Esophagus muscularis mucosa (tissue), 3 donors: Measurements from ENCODE around the gene HK1.

Experiments
- POLR2AphosphoS5 ChIP-seq, 2 donors: sonication (generic); formaldehyde crosslinking; IDR thresholded peaks; one replicate each; pipeline ENCODE4 v1.6.1; 2017; ENCODE audit warnings: antibody characterized with exemption in 2 of 2
- TF ChIP-seq, protein P1 (sequence below), 3 experiments: fragments of 200-600 bp in 2 of 3; fragments of 450-650 bp in 1 of 3; sonication (generic) in 2 of 3; IDR thresholded peaks; one replicate each; pipeline ENCODE4 v1.5.1; 2017 to 2019; ENCODE audit warnings: antibody characterized with exemption in 3 of 3, mild to moderate bottlenecking in 2 of 3, moderate library complexity in 1 of 3

DNA sequence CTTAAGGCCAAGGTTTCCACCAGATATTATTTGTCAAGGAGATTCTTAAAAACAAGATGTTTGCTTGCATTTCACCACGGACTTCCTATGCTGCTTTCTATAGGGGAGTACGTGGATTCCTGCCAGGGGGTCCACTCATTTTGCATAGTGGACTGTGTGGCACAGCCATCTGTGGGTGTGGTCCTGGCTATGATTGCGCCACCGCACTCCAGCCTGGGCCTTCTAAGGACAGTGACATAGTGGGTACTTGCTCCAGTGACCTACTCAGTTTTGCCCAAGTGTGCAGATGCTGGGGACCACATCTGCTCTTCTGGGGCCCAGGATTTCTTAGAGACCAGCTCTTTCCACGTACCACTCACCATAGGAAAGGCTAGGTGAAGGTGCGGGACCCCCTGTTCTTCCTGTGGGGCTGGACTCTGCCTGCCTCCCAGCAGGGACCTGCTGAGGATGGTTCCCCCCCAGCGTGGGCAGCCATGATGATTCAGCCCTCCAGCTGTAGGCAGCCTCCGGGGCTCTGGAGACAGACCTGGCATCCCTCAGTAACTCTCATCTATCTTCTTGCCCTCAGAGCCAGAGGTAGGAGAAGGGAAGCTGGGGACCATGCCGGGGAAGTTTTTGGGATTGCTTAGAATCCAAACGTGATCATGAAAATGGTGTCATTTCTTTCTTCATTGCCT is 42.9 kb downstream of the HK1 start:
- no peak for TF ChIP-seq POLR2AphosphoS5 (IDR thresholded peaks at IDR 0.05)
- TF ChIP-seq, protein P1, sequence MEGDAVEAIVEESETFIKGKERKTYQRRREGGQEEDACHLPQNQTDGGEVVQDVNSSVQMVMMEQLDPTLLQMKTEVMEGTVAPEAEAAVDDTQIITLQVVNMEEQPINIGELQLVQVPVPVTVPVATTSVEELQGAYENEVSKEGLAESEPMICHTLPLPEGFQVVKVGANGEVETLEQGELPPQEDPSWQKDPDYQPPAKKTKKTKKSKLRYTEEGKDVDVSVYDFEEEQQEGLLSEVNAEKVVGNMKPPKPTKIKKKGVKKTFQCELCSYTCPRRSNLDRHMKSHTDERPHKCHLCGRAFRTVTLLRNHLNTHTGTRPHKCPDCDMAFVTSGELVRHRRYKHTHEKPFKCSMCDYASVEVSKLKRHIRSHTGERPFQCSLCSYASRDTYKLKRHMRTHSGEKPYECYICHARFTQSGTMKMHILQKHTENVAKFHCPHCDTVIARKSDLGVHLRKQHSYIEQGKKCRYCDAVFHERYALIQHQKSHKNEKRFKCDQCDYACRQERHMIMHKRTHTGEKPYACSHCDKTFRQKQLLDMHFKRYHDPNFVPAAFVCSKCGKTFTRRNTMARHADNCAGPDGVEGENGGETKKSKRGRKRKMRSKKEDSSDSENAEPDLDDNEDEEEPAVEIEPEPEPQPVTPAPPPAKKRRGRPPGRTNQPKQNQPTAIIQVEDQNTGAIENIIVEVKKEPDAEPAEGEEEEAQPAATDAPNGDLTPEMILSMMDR (IDR thresholded peaks at IDR 0.05): no peak
